B cell (primary cell): ENCODE data around the gene PCK1. TPM values are rescaled to one million over a fixed set of nuclear protein-coding genes. Genes with fewer than 3 reads are reported as not detected.

Experiments used
- ATAC-seq: fragments of 200-7000 bp; cut with Tn5 transposase; one replicate; pipeline ENCODE4 v1.10.0; 2021; ENCODE audit warnings: low read depth, mild to moderate bottlenecking, moderate number of reproducible peaks, moderate library complexity
- CTCF ChIA-PET: fragments of 350-600 bp; sonication (Branson Sonifier 250); formaldehyde crosslinking; loops from one replicate; lab custom pipeline; 2021; ENCODE audit warnings: antibody characterized with exemption, inconsistent platforms; lab: Charles Lee
- POLR2A ChIA-PET: fragments of 350-600 bp; sonication (Branson Sonifier 250); formaldehyde crosslinking; loops from one replicate; lab custom pipeline; 2021; ENCODE audit warnings: antibody characterized with exemption; lab: Charles Lee
- DNase-seq: peaks from one replicate; pipeline ENCODE4 v3.0.0; 2013
- H2AFZ ChIP-seq: 2 replicates; pipeline ENCODE4 v1.6.1; 2012; ENCODE audit warnings: mild to moderate bottlenecking, low read depth, low read length; ENCODE audit not compliant: insufficient read depth, poor library complexity, severe bottlenecking
- H3K27ac ChIP-seq, 2 donors: 1 replicate in 1 of 2; 2 replicates in 1 of 2; pipeline ENCODE4 v1.5.1; 2012 to 2013; ENCODE audit warnings: low read length in 2 of 2, mild to moderate bottlenecking in 2 of 2, moderate library complexity in 1 of 2
- H3K27me3 ChIP-seq, 4 experiments: fragments of 200-600 bp in 1 of 4; sonication (generic) in 1 of 4; replicated peaks in 1 of 4; 1 replicate in 2 of 4; 2 replicates in 2 of 4; pipeline versions ENCODE4 v1.6.1 to v1.7.0; 2013 to 2016; ENCODE audit warnings: low read length in 3 of 4, mild to moderate bottlenecking in 2 of 4, mixed read lengths in 1 of 4, moderate library complexity in 1 of 4; ENCODE audit not compliant: insufficient read depth in 4 of 4, control insufficient read depth in 3 of 4; ENCODE audit errors: control extremely low read depth in 1 of 4
- H3K36me3 ChIP-seq, 2 experiments: replicated peaks in 1 of 2; 1 replicate in 1 of 2; 2 replicates in 1 of 2; pipeline versions ENCODE4 v1.6.1 to v1.7.1; 2013; ENCODE audit warnings: low read length in 1 of 2; ENCODE audit not compliant: insufficient read depth in 2 of 2, control insufficient read depth in 1 of 2; ENCODE audit errors: control extremely low read depth in 1 of 2, extremely low read depth in 1 of 2
- H3K4me1 ChIP-seq, 2 donors: fragments of 200-600 bp in 1 of 2; sonication (generic) in 1 of 2; 1 replicate in 1 of 2; 2 replicates in 1 of 2; pipeline versions ENCODE4 v1.5.1 to v1.6.1; 2013 to 2017; ENCODE audit warnings: low read length in 2 of 2; ENCODE audit not compliant: control insufficient read depth in 2 of 2, insufficient read depth in 2 of 2
- H3K4me2 ChIP-seq: replicated peaks from 2 replicates; pipeline ENCODE3; 2012; ENCODE audit warnings: mild to moderate bottlenecking, low read depth, low read length; ENCODE audit not compliant: poor library complexity, severe bottlenecking
- H3K4me3 ChIP-seq, 5 experiments: fragments of 200-600 bp in 1 of 5; sonication (generic) in 1 of 5; 1 replicate in 3 of 5; 2 replicates in 2 of 5; pipeline versions ENCODE4 v1.5.1 to v1.7.0; 2011 to 2016; ENCODE audit warnings: low read length in 4 of 5, mild to moderate bottlenecking in 4 of 5, low read depth in 2 of 5, control low read depth in 1 of 5, moderate library complexity in 1 of 5; ENCODE audit not compliant: insufficient read depth in 1 of 5; ENCODE audit errors: control extremely low read depth in 1 of 5, extremely low read depth in 1 of 5
- H3K79me2 ChIP-seq: fragments of 200-600 bp; sonication (generic); one replicate; pipeline ENCODE4 v1.6.0; 2016; ENCODE audit warnings: low read length; ENCODE audit not compliant: control insufficient read depth, insufficient read depth
- H3K9ac ChIP-seq: fragments of 200-600 bp; sonication (generic); 2 replicates; pipeline ENCODE4 v1.6.1; 2017; ENCODE audit warnings: mild to moderate bottlenecking, low read length, moderate library complexity
- H3K9me3 ChIP-seq, 3 donors: one replicate each; pipeline versions ENCODE4 v1.6.1 to v1.7.1; 2013; ENCODE audit warnings: low read length in 2 of 3; ENCODE audit not compliant: control insufficient read depth in 2 of 3, insufficient read depth in 1 of 3; ENCODE audit errors: control extremely low read depth in 1 of 3
- H4K20me1 ChIP-seq: 2 replicates; pipeline ENCODE4 v1.6.0; 2012; ENCODE audit warnings: mild to moderate bottlenecking, low read length; ENCODE audit not compliant: insufficient read depth, control insufficient read depth, poor library complexity, severe bottlenecking
- H3K27ac Mint-ChIP-seq: one replicate; pipeline ENCODE4 v1.8.0; 2021; ENCODE audit warnings: mixed read lengths
- H3K27me3 Mint-ChIP-seq: one replicate; pipeline ENCODE4 v1.8.0; 2021; ENCODE audit warnings: mixed read lengths
- H3K4me1 Mint-ChIP-seq: one replicate; pipeline ENCODE4 v1.8.0; 2021; ENCODE audit warnings: mixed read lengths
- H3K4me3 Mint-ChIP-seq: one replicate; pipeline ENCODE4 v1.8.0; 2021; ENCODE audit warnings: mixed read lengths
- H3K9me3 Mint-ChIP-seq: one replicate; pipeline ENCODE4 v1.8.0; 2022; ENCODE audit warnings: mixed read lengths; ENCODE audit not compliant: insufficient read depth
- CTCF ChIP-seq: fragments of 200-600 bp; IDR thresholded peaks from one replicate; pipeline ENCODE4 v1.8.0; 2022; ENCODE audit warnings: antibody characterized with exemption, mild to moderate bottlenecking
- EZH2 ChIP-seq: IDR thresholded peaks from 2 replicates; pipeline ENCODE4 v1.6.1; 2012; ENCODE audit warnings: borderline replicate concordance, low read depth, mild to moderate bottlenecking, moderate library complexity, low read length; ENCODE audit not compliant: insufficient read depth, poor library complexity, severe bottlenecking
- WGBS: methylation state at CpG from one replicate; pipeline ENCODE4 v1.1.5; 2013; ENCODE audit warnings: missing lambda C conversion rate; ENCODE audit not compliant: insufficient coverage; 5-methylcytosine and 5-hydroxymethylcytosine counted together
- intact Hi-C: fragments of 100-400 bp; cut with micrococcal nuclease; formaldehyde crosslinking; loops from one replicate; pipeline ENCODE4 v1.10.0; 2022
- polyA plus RNA-seq: library from polyadenylated mRNA; depleted of rRNA; stranded (reverse); fragments of >200 nt; gene quantifications from 2 replicates; pipeline ENCODE4 v1.2.3, GENCODE V29; 2012
- total RNA-seq, 2 donors: library from RNA; stranded (reverse); fragments of 120-200 nt in 1 of 2; gene quantifications; 1 replicate in 1 of 2; 2 replicates in 1 of 2; pipeline versions ENCODE4 v1.2.3 to v1.2.4, GENCODE V29; 2013 to 2022

The PCK1 gene
- total and polyA plus RNA-seq, 2 donors (not counting 1 experiment from before 2014, with no cell fraction given): not detected

DNA sequence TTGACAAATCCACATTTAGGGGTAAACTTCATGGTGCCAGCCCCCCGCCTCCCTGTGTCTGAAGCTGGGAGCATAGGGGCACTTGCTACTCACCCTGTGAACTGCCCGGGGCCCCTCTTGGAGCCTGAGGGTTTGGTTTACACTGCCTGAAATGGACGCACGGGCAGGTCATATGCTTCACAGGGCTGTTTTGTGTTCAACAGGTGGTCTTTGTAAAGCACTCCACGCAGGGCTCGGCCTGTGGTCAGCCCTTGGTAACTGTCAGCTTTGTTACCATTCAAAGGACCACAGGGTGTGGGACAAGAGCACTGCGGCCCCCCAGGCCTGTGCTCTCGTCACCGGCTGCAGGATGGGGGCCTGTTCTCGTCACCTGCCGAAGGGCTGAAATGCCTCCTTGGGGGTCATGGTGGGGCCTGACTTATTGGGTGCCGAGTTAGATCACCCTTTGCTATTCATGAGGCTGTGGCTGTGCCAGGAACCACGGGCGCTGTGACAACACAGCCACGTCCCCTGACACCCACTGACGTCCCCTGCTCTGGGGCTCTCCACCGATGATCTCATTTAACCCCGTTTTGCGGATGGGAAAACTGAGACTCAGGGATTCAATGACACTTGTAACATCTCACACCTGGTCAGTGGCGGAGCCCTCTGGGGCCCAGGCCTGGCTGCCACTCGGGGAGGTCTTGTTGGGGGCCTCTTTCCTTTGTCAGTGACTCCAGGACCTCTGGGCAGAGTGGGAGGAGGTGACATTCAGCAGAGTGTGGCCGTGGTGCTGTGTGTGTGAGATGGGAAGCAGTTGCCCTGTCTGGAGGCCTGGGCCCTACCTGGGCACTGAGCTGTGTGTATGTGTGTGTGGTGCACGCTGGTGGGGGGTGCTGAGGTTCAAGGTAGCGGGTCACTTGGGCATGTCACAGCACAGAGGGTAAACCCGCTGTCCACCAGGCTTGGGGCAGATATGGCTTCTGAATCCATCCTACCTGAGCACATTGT, 34.4 kb downstream of the PCK1 start:
- POLR2A ChIA-PET: interaction anchor here (0.8 kb wide), 1 partner anchor 35 kb away, joined by 3 read pairs; no protein-coding TSS in a partner anchor
- 91% methylated on average over 25 of the region's 25 CpGs for WGBS
- peaks cover 10 to 26% of the 10 kb centered on the region in 2 donors for H3K4me1 ChIP-seq
- DNase-seq (peak; percentile 29), ATAC-seq (no peak)
- peaks cover 18% of the 10 kb centered on the region for H3K4me1 Mint-ChIP-seq
- no peak overlapping the region for H3K27ac ChIP-seq
- H3K4me2 ChIP-seq: no peak overlapping the region
- H3K27ac Mint-ChIP-seq: peak overlapping the region; percentile 75
- no peaks in the 10 kb centered on the region for H4K20me1 ChIP-seq
- no peaks in the 10 kb centered on the region for H3K79me2 ChIP-seq
- H3K4me3 ChIP-seq: no peak overlapping the region
- peaks cover 6% of the 10 kb centered on the region for H3K27me3 Mint-ChIP-seq
- intact Hi-C loops: no loop called here
- H3K9me3 ChIP-seq: peaks cover 0 to 2% (median 0%) of the 10 kb centered on the region in 3 donors
- H3K36me3 ChIP-seq: no peaks in the 10 kb centered on the region
- H3K9me3 Mint-ChIP-seq: no peaks in the 10 kb centered on the region
- CTCF ChIA-PET: interaction anchor here (0.5 to 11.4 kb wide), 58 partner anchors 9 to 1045 kb away, joined by 3 to 131 read pairs (median 4); partner anchors contain the start of gene ZBP1
- H3K4me3 Mint-ChIP-seq: no peak overlapping the region
- peaks cover 0 to 4% (median under 1%) of the 10 kb centered on the region in 4 experiments for H3K27me3 ChIP-seq
- TF ChIP-seq CTCF: no peak
- no peak for TF ChIP-seq EZH2
- no peak overlapping the region for H3K9ac ChIP-seq
- H2AFZ ChIP-seq: no peak overlapping the region
